Activated CD4-positive, alpha-beta T cell treated with anti-CD3 and anti-CD28 coated beads for 48 hours (primary cell): ENCODE results near the gene CYP24A1.

Experiments used
- DNase-seq: peaks from one replicate; pipeline ENCODE4 v3.0.0-alpha.2; 2020

CYP24A1 gene

GRCh38 chr20:54172856-54173652, 732 bp downstream of the CYP24A1 start:
- DNase-seq, result no peak

DNA sequence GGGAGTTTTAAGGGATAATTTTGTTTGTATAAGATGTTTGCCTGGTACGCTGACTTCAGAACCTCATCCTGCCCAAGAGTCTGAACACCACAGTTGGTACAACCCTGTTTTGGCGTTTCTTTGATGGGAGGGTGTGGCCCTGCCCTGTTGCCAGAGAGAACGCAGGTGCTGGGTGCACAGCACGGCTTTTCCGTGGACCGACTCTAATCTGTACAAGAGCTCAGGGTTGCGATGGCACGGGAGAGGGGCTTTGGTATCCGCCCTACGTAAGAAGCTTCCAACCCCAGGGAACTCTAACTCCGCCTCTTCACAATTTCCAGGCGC, 1.3 kb downstream of the CYP24A1 start:
- no peak for DNase-seq

DNA sequence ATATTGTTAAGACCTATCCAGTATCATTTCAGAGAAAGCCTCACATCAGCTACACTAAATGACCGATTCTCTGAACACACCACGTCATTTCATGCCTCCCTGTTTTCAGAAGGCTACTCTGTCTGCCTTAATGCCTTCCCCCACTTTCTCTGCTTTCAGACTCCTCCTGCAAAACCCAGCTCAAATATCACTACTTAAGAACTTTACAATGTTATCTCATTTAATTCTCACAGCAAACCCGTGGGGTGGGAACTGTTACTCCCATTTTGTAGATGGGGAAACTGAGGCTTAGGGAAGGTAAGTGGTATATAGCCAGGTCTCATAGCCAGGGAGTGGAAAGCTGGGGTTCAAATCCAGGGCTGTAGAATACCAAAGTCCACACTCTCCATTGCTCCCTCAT, 2.8 kb downstream of the CYP24A1 start:
- no peak for DNase-seq

GRCh38 chr20:54170026-54170471, 3.7 kb downstream of the CYP24A1 start:
- DNase-seq, result no peak

GRCh38 chr20:54168961-54169862, 4.6 kb downstream of the CYP24A1 start:
- no peak for DNase-seq

- DNase-seq, result no peak
Measured at GRCh38 chr20:54167909-54168872, 5.6 kb downstream of the CYP24A1 start.

DNA sequence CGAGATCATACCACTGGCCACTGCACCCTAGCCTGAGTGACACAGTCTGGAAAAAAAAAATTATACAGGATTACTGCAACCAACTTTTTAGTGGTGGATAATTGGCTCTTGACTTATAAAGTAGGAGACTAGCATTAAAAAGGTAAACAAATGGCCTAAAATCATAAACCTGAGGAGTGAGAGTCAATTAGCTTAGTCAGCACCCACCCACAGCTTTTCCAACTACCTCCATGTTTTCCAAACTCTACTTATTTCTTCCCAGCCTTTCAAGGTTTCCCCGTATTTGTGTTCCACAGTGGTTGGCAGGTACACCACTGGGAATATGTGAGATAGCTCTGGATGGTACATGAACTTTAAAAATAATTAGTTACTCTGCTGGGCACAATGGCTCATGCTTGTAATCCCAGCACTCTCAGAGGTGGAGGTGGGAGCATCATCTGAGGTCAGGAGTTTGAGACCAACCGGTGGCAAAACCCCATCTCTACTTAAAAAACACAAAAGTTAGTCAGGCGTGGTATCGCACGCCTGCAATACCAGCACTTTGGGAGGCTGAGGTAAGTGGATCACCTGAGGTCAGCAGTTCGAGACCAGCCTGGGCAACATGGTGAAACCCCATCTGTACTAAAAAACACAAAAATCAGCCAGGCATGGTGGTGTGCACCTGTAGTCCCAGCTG, 6.7 kb downstream of the CYP24A1 start:
- DNase-seq, result no peak

GRCh38 chr20:54165803-54166202, 8.0 kb downstream of the CYP24A1 start:
- no peak for DNase-seq

DNA sequence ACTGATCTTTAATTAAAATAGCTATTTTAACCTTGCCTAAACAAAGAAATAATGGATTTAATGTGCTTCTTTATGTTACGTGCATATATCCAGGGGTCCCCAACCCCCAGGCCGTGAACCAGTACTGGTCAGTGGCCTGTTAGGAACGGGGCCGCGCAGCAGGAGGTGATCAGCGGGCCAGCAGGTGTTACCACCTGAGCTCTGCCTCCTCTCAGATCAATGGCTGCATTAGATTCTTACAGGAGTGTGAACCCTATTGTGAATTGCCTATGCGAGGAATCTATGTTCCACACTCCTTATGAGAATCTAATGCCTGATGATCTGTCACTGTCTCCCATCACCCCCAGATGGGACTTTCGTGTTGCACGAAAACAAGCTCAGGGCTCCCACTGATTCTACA, 8.8 kb downstream of the CYP24A1 start:
- no peak for DNase-seq

- DNase-seq, result no peak
Measured at GRCh38 chr20:54163402-54163801, 10.4 kb downstream of the CYP24A1 start.

GRCh38 chr20:54162378-54163009, 11.3 kb downstream of the CYP24A1 start:
- DNase-seq, result no peak

DNA sequence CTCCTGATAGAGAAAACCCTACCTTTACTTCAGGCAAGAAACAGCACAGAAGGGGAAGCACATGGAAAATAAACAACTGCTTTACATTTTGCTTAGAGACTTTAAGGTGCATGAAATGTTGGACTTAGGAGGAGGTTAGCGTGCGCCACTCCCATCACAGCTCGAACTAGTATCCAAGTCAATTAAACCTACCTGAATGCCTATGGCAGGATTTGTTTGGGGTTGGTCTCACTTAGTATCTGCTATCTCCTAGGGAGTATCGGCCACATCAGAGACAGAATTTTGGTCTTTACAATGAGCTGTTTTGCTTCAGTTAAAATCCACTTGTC, 12.0 kb downstream of the CYP24A1 start:
- no peak for DNase-seq

DNA sequence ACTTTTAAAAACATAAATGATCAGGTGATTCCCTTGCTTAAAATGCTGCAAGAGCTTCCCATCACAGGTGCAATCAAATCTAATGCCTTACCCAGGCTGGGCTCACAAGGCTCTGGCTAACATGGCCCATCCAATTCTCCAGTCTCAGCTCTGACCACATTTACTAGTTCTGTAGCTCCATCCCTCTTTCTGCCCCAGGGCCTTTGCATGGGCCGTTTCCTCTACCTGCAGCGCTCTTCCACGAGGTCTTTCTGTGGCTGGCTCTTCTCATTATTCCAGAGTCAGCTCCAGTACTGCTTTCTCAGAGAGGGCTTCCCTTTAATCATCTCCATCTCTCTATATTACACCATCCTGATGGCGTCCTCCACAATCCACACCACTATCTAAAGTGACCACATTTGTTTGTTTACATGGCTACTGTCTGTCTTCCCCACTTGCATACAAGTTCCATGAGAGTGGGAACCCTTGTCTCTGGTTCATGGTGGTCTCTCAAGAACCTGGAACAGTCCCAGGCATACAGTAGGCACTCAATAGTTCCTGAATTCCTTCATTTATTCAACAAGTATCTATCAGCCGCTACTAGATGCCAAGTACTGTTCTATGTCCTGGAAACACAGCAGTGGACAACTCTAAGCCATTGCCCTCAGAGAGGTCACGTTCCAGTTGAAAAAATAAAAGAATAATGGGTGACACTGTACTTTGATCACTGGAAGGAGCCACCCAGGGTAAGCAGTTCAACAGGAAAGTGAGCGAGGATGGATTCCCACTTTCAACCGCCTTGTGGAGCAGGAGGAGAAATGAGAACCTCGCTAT, 12.6 kb downstream of the CYP24A1 start:
- DNase-seq, result no peak

GRCh38 chr20:54160065-54161007, 13.4 kb downstream of the CYP24A1 start:
- DNase-seq, result no peak

DNA sequence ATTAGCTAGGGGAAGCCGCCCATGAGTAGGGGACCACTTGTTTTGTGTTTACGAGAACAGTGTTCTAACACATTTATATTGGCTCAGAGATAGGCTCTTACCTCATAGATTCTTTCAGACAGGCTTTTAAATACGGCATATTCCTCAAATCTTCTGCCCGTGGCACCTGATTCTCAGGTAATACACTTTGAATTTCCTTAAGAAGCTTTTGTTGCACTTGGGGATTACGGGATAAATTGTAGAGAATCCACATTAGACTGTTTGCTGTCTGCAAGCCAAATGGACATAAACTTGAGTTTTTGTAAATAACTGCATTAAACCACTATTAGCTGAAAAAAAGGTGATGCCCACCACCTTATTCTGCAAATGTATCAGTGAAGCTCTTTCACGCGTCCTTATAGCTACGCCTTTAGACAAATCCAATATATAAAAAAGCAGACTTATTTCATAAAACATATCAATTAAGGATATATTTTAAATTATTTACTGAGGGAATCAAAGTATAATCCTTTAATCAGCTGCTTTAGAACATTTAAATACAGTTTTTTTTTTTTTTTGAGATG, 14.8 kb downstream of the CYP24A1 start:
- DNase-seq, result no peak

DNA sequence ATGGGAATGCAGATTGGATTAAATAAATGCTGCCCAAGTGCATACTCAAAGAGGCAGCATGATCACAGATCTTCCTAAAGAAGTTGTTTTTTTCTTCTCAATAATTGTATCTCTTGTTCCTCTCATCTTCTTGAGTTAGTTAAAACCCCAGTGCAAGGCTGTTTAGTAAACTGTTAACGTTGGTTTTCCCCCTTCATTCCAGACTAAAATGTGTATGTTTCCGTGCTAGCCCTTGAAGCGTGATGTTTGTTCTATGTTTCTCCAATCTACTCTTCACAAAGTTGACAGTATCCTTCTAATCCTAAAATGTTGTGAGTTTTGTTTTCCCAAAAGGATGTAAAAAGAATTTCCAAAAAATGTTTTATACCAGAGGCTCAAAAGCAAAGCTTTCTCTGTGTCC, 15.6 kb downstream of the CYP24A1 start:
- no peak for DNase-seq

DNA sequence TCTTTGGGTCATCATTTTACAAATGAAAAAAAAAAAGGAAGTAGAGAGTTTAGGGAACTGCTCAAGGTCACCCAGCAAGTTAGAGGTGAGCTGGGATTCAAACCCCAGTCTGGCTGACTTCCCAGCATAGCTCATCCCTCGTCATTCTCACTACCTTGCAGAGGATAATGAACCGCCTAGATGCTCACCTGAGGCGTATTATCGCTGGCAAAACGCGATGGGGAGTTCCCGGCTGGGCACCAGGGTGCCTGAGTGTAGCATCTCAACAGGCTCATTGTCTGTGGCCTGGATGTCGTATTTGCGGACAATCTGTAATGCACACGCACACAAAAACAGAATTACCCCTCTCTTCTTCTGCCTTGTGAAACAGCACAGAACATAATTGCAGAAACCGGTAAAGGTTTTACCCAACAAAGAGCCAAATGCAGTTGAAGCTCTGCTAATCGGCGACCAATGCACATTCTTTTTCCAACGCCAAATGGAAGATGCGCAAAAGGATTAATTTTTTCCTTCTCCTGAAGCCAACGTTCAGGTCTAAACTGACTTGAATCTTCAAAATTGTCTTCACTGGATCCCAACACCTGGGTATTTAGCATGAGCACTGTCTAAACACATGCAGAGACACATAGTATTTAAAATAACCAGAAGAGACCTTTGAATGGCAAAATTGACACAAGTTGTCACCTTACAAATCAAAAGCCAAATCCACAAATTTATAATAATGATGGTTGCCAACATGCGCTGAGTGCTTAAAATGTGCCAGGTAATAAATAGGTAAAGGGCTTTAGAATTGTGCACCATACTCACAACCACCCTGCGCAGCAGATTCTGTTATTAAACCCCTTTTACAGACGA, 16.6 kb downstream of the CYP24A1 start:
- no peak for DNase-seq

DNA sequence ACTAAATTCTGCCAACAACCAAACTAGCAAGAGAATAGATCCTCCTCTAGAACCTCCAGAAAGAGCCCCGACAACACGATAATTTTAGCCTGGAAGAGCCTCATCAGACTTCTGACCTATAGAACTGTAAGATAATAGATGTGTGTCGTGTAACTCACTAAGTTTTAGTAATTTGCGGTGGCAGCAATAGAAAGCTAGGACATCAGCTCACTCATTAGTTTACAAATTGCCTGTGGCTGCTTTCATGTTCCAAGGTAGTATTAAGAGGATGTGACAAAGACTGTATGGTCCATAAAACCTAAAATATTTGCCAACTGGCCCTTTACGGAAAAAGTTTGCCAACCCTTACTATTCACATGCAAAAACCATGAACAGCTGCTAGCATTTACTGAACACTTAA, 17.3 kb downstream of the CYP24A1 start:
- no peak for DNase-seq
